ENCODE results near the gene SLC7A7.

DNA sequence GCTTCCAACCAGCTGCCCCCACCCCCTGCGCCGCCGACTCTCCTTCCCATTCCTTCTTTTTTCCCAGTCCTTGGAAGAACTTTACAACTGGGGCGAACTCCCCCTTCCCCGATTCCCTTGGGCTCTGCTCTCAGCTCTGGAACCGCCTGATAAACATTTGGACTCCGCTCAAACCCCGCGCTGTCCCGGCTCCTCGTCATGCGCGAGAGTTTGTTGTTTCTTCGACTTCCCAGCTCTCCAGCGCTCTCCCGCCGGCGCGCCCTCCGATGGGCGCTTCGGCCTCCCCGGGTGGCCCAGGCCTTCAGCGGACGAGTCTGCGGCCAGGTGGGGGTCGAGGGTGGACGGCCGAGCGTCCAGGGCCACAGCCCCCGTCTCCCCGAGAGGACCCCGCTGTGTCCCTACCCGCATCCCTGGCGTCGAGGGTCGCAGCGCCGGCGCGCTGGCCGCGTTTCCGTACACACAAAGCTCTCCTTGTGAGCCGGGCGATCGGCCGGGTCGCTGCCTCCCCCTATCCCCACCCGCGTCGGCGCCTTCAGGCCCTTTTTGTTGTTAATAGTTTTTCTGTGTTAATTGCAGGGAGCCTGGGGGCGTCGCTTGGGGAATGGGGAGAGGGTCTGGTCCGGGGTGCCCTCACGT lies 22.0 kb upstream of the SLC7A7 start:
- TF ChIP-seq, protein P1, sequence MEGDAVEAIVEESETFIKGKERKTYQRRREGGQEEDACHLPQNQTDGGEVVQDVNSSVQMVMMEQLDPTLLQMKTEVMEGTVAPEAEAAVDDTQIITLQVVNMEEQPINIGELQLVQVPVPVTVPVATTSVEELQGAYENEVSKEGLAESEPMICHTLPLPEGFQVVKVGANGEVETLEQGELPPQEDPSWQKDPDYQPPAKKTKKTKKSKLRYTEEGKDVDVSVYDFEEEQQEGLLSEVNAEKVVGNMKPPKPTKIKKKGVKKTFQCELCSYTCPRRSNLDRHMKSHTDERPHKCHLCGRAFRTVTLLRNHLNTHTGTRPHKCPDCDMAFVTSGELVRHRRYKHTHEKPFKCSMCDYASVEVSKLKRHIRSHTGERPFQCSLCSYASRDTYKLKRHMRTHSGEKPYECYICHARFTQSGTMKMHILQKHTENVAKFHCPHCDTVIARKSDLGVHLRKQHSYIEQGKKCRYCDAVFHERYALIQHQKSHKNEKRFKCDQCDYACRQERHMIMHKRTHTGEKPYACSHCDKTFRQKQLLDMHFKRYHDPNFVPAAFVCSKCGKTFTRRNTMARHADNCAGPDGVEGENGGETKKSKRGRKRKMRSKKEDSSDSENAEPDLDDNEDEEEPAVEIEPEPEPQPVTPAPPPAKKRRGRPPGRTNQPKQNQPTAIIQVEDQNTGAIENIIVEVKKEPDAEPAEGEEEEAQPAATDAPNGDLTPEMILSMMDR (IDR thresholded peaks at IDR 0.05; ENCODE audit: low read depth, low read length, missing input control), result no peak
- TF ChIP-seq, protein P2, sequence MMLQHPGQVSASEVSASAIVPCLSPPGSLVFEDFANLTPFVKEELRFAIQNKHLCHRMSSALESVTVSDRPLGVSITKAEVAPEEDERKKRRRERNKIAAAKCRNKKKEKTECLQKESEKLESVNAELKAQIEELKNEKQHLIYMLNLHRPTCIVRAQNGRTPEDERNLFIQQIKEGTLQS (IDR thresholded peaks at IDR 0.05), result no peak
- TF ChIP-seq, protein P3, sequence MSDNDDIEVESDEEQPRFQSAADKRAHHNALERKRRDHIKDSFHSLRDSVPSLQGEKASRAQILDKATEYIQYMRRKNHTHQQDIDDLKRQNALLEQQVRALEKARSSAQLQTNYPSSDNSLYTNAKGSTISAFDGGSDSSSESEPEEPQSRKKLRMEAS (IDR thresholded peaks at IDR 0.05), result no peak
- TF ChIP-seq YY1 (IDR thresholded peaks at IDR 0.05), result no peak
- no peak for TF ChIP-seq HNF4A (conservative IDR thresholded peaks at IDR 0.05)
- TF ChIP-seq JUND (IDR thresholded peaks at IDR 0.05), result no peak
- TF ChIP-seq, protein P4, sequence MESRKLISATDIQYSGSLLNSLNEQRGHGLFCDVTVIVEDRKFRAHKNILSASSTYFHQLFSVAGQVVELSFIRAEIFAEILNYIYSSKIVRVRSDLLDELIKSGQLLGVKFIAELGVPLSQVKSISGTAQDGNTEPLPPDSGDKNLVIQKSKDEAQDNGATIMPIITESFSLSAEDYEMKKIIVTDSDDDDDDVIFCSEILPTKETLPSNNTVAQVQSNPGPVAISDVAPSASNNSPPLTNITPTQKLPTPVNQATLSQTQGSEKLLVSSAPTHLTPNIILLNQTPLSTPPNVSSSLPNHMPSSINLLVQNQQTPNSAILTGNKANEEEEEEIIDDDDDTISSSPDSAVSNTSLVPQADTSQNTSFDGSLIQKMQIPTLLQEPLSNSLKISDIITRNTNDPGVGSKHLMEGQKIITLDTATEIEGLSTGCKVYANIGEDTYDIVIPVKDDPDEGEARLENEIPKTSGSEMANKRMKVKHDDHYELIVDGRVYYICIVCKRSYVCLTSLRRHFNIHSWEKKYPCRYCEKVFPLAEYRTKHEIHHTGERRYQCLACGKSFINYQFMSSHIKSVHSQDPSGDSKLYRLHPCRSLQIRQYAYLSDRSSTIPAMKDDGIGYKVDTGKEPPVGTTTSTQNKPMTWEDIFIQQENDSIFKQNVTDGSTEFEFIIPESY (IDR thresholded peaks at IDR 0.05), result no peak
- TF ChIP-seq EGR1 (IDR thresholded peaks at IDR 0.05; ENCODE audit: low read depth in 2 of 2), result no peak
- TF ChIP-seq, protein P5, sequence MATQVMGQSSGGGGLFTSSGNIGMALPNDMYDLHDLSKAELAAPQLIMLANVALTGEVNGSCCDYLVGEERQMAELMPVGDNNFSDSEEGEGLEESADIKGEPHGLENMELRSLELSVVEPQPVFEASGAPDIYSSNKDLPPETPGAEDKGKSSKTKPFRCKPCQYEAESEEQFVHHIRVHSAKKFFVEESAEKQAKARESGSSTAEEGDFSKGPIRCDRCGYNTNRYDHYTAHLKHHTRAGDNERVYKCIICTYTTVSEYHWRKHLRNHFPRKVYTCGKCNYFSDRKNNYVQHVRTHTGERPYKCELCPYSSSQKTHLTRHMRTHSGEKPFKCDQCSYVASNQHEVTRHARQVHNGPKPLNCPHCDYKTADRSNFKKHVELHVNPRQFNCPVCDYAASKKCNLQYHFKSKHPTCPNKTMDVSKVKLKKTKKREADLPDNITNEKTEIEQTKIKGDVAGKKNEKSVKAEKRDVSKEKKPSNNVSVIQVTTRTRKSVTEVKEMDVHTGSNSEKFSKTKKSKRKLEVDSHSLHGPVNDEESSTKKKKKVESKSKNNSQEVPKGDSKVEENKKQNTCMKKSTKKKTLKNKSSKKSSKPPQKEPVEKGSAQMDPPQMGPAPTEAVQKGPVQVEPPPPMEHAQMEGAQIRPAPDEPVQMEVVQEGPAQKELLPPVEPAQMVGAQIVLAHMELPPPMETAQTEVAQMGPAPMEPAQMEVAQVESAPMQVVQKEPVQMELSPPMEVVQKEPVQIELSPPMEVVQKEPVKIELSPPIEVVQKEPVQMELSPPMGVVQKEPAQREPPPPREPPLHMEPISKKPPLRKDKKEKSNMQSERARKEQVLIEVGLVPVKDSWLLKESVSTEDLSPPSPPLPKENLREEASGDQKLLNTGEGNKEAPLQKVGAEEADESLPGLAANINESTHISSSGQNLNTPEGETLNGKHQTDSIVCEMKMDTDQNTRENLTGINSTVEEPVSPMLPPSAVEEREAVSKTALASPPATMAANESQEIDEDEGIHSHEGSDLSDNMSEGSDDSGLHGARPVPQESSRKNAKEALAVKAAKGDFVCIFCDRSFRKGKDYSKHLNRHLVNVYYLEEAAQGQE (IDR thresholded peaks at IDR 0.05), result no peak

Measured in liver (tissue), 3 donors.